GDM1 (cell line): ENCODE measurements around the gene FERMT1.

Experiments used
- DNase-seq: peaks from one replicate; lab custom pipeline; 2025; lab: John Stamatoyannopoulos, UW

Gene FERMT1

GRCh38 chr20:6122873-6123648, at the start of gene FERMT1:
FERMT1 (minus strand) TSS chr20:6123030; CDS start chr20:6119554, 3,476 bp downstream.
- DNase-seq: no peak

GRCh38 chr20:6169251-6169650, 46.4 kb upstream of the FERMT1 start:
- DNase-seq: no peak

GRCh38 chr20:6168204-6168603, 45.4 kb upstream of the FERMT1 start:
- no peak for DNase-seq

GRCh38 chr20:6165346-6165745, 42.5 kb upstream of the FERMT1 start:
- DNase-seq: no peak

- no peak for DNase-seq
These were observed 41.9 kb upstream of the FERMT1 start for GRCh38 chr20:6164421-6165341.

- DNase-seq: no peak
These were observed 37.9 kb upstream of the FERMT1 start for GRCh38 chr20:6160736-6161135.

- DNase-seq: no peak
These were observed 34.5 kb upstream of the FERMT1 start for GRCh38 chr20:6157345-6157744.

- DNase-seq: no peak
These were observed 29.9 kb upstream of the FERMT1 start for GRCh38 chr20:6152777-6153176.

- no peak for DNase-seq
These were observed 25.2 kb upstream of the FERMT1 start for GRCh38 chr20:6148073-6148472.

GRCh38 chr20:6142348-6142993, 19.6 kb upstream of the FERMT1 start:
- no peak for DNase-seq

- no peak for DNase-seq
These were observed 18.1 kb upstream of the FERMT1 start for GRCh38 chr20:6140947-6141346.

GRCh38 chr20:6135347-6135746, 12.5 kb upstream of the FERMT1 start:
- DNase-seq: no peak

GRCh38 chr20:6134592-6134991, 11.8 kb upstream of the FERMT1 start:
- DNase-seq: no peak

- no peak for DNase-seq
These were observed 7.2 kb upstream of the FERMT1 start for GRCh38 chr20:6130045-6130444.

GRCh38 chr20:6127825-6128224, 5.0 kb upstream of the FERMT1 start:
- no peak for DNase-seq

- DNase-seq: no peak
These were observed 4.0 kb upstream of the FERMT1 start for GRCh38 chr20:6126846-6127245.

GRCh38 chr20:6123649-6124014, 802 bp upstream of the FERMT1 start:
- DNase-seq: no peak

- no peak for DNase-seq
These were observed 538 bp downstream of the FERMT1 start for GRCh38 chr20:6122111-6122872.

GRCh38 chr20:6121504-6121903, 1.3 kb downstream of the FERMT1 start:
- no peak for DNase-seq

- DNase-seq: no peak
These were observed 2.3 kb downstream of the FERMT1 start for GRCh38 chr20:6120491-6120988.

- DNase-seq: no peak
These were observed 6.1 kb downstream of the FERMT1 start for GRCh38 chr20:6116758-6117157.
